ELR (cell line): ENCODE data around the gene RGR.

ENCODE experiments used
- DNase-seq: peaks from one replicate; pipeline ENCODE4 v3.0.0-alpha.2; 2015; ENCODE audit warnings: low read depth

RGR gene

DNA sequence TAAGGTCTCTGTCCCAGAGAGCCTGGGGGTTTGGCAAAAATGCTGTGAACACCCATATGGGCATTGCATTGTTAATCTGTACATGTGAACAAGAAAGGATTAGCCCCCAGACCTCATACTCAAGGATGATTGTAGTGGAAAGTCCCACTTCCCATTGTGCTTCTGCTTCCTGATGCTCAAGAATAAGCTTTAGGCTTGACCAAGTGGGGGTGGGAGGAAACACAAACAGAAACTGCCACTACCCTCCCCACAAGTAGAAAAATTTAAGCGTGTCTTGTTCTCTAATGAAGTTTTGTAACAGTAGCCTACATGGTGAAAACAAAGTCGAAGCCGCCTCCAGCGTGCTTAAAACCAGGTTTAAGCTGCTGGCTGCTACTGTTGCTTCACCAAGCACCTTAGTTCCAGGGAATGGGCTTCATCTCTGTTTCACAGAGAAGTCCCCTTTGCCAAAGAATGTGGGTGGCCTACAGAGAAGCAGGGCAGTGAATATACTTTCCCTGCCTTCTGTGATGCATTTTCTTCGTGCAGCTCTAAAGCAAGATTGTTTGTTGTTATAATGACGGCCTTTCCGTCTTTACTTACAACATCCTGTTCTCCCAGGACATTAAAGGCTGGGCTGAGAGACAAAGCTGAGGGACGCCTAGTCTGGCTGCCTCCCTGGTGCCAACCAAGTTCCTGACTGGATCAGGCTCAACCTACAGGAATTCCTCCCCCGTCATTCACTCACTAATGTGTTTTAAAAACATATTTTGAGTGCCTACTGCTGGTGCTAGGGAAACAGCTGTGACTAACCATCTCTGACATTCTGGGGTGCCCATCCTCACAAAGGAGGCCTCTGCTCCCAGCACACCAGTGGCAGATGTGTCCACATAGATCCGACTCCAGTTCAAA, 51.5 kb downstream of the RGR start:
- peak; percentile 72 for DNase-seq

DNA sequence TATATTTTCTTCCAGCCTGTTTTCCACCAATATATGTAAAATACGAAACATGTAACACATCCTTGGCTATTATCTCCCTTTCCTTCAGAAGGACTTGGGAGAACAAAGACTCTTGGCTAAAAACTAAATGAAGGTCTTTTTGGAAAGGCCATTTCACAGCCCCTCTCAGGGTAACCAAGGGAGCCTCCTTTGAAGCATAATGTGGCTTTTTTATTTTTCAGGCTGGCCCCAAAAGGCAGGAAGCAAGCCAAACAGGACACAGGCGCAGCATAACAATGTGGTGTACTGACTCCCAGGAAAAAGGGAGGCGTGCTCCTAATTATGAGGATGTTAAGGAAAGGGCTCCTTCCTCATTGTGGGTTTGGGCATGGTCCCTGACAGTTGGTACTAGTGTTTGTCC, 53.2 kb downstream of the RGR start:
- no peak for DNase-seq

- DNase-seq: no peak
These were observed 57.4 kb downstream of the RGR start for GRCh38 chr10:84302223-84302622.

GRCh38 chr10:84306751-84307384, 62.0 kb downstream of the RGR start:
- no peak for DNase-seq

DNA sequence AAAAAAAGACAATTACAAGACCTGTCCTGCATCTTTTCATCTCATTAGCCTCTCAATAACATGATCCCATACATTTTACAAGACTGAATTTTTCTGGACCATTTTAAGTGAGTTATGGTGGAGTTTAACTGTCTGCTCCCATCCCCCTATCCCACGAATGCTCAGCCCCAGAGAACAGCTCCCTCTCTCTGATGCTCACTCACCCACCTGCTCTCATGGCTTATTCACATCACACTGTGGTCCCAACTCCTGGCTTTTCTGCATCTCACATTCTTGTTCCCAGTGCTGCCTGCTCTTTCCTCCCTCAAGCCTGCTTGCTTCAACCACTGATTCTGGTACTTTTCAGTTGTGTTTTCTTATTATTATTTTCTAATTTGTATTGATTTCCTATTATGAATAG, 63.2 kb downstream of the RGR start:
- peak; percentile 33 for DNase-seq

- peak; percentile 69 for DNase-seq
These were observed 63.8 kb downstream of the RGR start for GRCh38 chr10:84308481-84309304.
